Heart left ventricle (tissue), 13 donors: Measurements from ENCODE around the gene GRK5.

Experiments used
- POLR2A ChIP-seq, 2 donors: fragments of 450-650 bp; IDR thresholded peaks; one replicate each; pipeline ENCODE4 v1.6.1; 2017; ENCODE audit warnings: antibody characterized with exemption in 2 of 2, mild to moderate bottlenecking in 2 of 2, moderate library complexity in 2 of 2
- TF ChIP-seq, protein P1 (sequence below), 12 donors: fragments of 200-600 bp; sonication (generic) in 4 of 12; IDR thresholded peaks; one replicate each; pipeline versions ENCODE4 v1.5.0 to v1.8.0; 2018 to 2022; ENCODE audit warnings: antibody characterized with exemption in 12 of 12, mild to moderate bottlenecking in 5 of 12
- donor health status: ischemic (EF 13 %, LVEDD 7.1; RV severe dilation, severe dysfunction).
- donor health status: DM: no; HTN: yes; CAD: no.
- donor health status: DM: no; HTN: no; CAD: no.
- donor health status: ischemic (EF 25% LVEDD 6.9; RV normal size, moderate dysfunction).
- donor health status: ischemic (EF 25% LVEDD 5.7; RV mildly dilated, moderate dysfunction).
- donor health status: ischemic (EF 35%, LVEDD 5.7; RV mildly dilated, moderate dysfunction).
- donor health status: nonischemic (EF 11% LVEDD 7.7; RV severe dilation, severe dysfunction).
- donor health status: DM: yes; HTN: yes; CAD: no.
- donor health status: PGD.
- donor health status: ischemic (EF 29% LVEDD 5.4; RV normal size, mild dysfunction).
- donor health status: nonischemic (EF 23%, LVEDD 6.1; RV moderate dilation, normal function).

DNA sequence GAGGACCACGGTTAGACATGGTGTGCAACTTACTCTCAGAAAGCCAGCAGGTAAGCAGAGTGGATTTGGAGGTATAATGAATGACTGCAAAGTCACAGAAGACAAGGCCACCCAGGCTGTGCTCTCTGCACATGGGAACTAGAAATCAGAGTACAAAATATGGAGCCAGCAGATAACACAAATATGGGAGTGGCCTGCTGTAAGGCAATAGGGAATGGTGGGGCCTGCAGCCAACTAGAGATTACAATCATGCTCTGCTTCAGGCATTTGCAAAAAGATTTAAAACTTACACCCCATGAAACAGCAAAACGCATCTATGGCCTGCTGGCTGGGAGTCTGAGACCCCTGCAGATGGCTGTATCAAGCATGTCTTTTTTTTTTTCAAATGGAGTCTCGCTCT is 288.2 kb downstream of the GRK5 start:
- TF ChIP-seq, protein P1, sequence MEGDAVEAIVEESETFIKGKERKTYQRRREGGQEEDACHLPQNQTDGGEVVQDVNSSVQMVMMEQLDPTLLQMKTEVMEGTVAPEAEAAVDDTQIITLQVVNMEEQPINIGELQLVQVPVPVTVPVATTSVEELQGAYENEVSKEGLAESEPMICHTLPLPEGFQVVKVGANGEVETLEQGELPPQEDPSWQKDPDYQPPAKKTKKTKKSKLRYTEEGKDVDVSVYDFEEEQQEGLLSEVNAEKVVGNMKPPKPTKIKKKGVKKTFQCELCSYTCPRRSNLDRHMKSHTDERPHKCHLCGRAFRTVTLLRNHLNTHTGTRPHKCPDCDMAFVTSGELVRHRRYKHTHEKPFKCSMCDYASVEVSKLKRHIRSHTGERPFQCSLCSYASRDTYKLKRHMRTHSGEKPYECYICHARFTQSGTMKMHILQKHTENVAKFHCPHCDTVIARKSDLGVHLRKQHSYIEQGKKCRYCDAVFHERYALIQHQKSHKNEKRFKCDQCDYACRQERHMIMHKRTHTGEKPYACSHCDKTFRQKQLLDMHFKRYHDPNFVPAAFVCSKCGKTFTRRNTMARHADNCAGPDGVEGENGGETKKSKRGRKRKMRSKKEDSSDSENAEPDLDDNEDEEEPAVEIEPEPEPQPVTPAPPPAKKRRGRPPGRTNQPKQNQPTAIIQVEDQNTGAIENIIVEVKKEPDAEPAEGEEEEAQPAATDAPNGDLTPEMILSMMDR (IDR thresholded peaks at IDR 0.05) = no peak
- TF ChIP-seq POLR2A (IDR thresholded peaks at IDR 0.05) = no peak
